K562 (cell line): ENCODE measurements around the gene SPHK2. TPM values are rescaled to one million over a fixed set of nuclear protein-coding genes. Genes with fewer than 3 reads are reported as not detected.

Experiments
- ATAC-seq: fragments of 200-7000 bp; cut with Tn5 transposase; 3 replicates; pipeline ENCODE4 v1.9.1; 2020; ENCODE audit warnings: moderate library complexity
- BruUV-seq: library from RNA; stranded (reverse); fragments of 400-500 nt; replicated peaks from 2 replicates; lab custom pipeline; 2021; lab: Mats Ljungman, UMichigan
- CTCF ChIA-PET: fragments of 300-600 bp; formaldehyde crosslinking; extraction: SDS; loops from one replicate; lab custom pipeline; 2021; ENCODE audit warnings: low intra/inter-chr PET ratio; lab: Yijun Ruan, JAX
- POLR2A ChIA-PET: fragments of 300-600, 350-650 bp; sonication (Branson Sonifier 250); formaldehyde crosslinking; extraction: SDS; loops from one replicate; lab custom pipeline; 2021; ENCODE audit warnings: antibody characterized with exemption, inconsistent platforms; lab: Yijun Ruan, JAX
- DNase-seq, 4 experiments: peaks; one replicate each; pipeline versions ENCODE4 v3.0.0 to v3.0.0-alpha.2; 2011 to 2018; ENCODE audit warnings: low spot score in 3 of 4, mixed read lengths in 3 of 4; ENCODE audit errors: extremely low read depth in 1 of 4
- FAIRE-seq: peaks from 2 replicates; lab custom pipeline; 2011; peaks lifted over from hg19 to GRCh38; lab: Jason Lieb, UNC
- H2AFZ ChIP-seq: 2 replicates; pipeline ENCODE4 v1.6.0; 2011; ENCODE audit warnings: low read depth, low read length, control low read depth, inconsistent platforms
- H3K27ac ChIP-seq: fragments of 200-600 bp; 3 replicates; pipeline ENCODE4 v1.8.0; 2011; ENCODE audit warnings: low read depth, mild to moderate bottlenecking, control low read depth, inconsistent platforms, low read length, moderate library complexity, mixed read lengths; ENCODE audit errors: extremely low read depth
- H3K27me3 ChIP-seq, 2 experiments: fragments of 300-600 bp in 1 of 2; 2 replicates in 1 of 2; 3 replicates in 1 of 2; pipeline versions ENCODE4 v1.6.0 to v1.8.0; 2011; ENCODE audit warnings: inconsistent platforms in 2 of 2, low read length in 2 of 2, mild to moderate bottlenecking in 1 of 2, mixed read lengths in 1 of 2, moderate library complexity in 1 of 2; ENCODE audit not compliant: control insufficient read depth in 2 of 2, insufficient read depth in 2 of 2
- H3K36me3 ChIP-seq: fragments of 300-600 bp; 3 replicates; pipeline ENCODE4 v1.8.0; 2011; ENCODE audit warnings: mild to moderate bottlenecking, low read length, inconsistent platforms; ENCODE audit not compliant: control insufficient read depth, insufficient read depth
- H3K4me1 ChIP-seq, 2 experiments: fragments of 200-600 bp in 1 of 2; replicated peaks in 1 of 2; 2 replicates in 1 of 2; 3 replicates in 1 of 2; pipeline versions ENCODE4 v1.5.1 to v1.8.0; 2011; ENCODE audit warnings: inconsistent platforms in 2 of 2, low read length in 2 of 2, mild to moderate bottlenecking in 1 of 2, mixed read lengths in 1 of 2, moderate library complexity in 1 of 2; ENCODE audit not compliant: control insufficient read depth in 2 of 2, insufficient read depth in 2 of 2
- H3K4me2 ChIP-seq: 2 replicates; pipeline ENCODE4 v1.6.1; 2011; ENCODE audit warnings: low read length, control low read depth, inconsistent platforms, mixed read lengths; ENCODE audit not compliant: insufficient read depth
- H3K4me3 ChIP-seq: fragments of 200-600 bp; sonication (generic), shearing (Covaris generic); 2 replicates; pipeline ENCODE4 v1.5.1; 2016; ENCODE audit warnings: control low read depth, inconsistent platforms
- H3K79me2 ChIP-seq: fragments of 200-600 bp; 3 replicates; pipeline ENCODE4 v1.8.0; 2011; ENCODE audit warnings: low read length, inconsistent platforms; ENCODE audit not compliant: control insufficient read depth, insufficient read depth
- H3K9ac ChIP-seq, 2 experiments: 2 replicates each; pipeline versions ENCODE4 v1.6.0 to v1.6.1; 2011; ENCODE audit warnings: low read depth in 2 of 2, low read length in 2 of 2, control low read depth in 1 of 2, inconsistent platforms in 1 of 2, mild to moderate bottlenecking in 1 of 2, mixed read lengths in 1 of 2; ENCODE audit not compliant: insufficient read depth in 1 of 2
- H3K9me1 ChIP-seq: one replicate; pipeline ENCODE4 v1.6.0; 2011; ENCODE audit warnings: inconsistent platforms, mild to moderate bottlenecking, low read length, moderate library complexity; ENCODE audit not compliant: control insufficient read depth, insufficient read depth
- H3K9me3 ChIP-seq: replicated peaks from 2 replicates; pipeline ENCODE4 v1.5.1; 2011; ENCODE audit warnings: low read depth, low read length, inconsistent platforms; ENCODE audit not compliant: control insufficient read depth, insufficient read depth
- H4K20me1 ChIP-seq: replicated peaks from 2 replicates; pipeline ENCODE4 v1.6.1; 2011; ENCODE audit warnings: low read length, inconsistent platforms, mixed read lengths; ENCODE audit not compliant: control insufficient read depth, insufficient read depth
- ARID1B ChIP-seq: fragments of 450-650 bp; IDR thresholded peaks from 2 replicates; pipeline ENCODE4 v1.6.1; 2016; ENCODE audit warnings: antibody characterized with exemption, mild to moderate bottlenecking, inconsistent platforms
- HNRNPK ChIP-seq: fragments of 200-400 bp; formaldehyde crosslinking; IDR thresholded peaks from one replicate; pipeline ENCODE4 v1.6.1; 2018; ENCODE audit warnings: mild to moderate bottlenecking, low read depth, low read length; ENCODE audit not compliant: poor library complexity, severe bottlenecking
- MAFK ChIP-seq: IDR thresholded peaks from 2 replicates; pipeline ENCODE4 v1.6.1; 2011; ENCODE audit warnings: low read length, improper control_type of control experiment
- TARDBP ChIP-seq: fragments of 450-650 bp; IDR thresholded peaks from 2 replicates; pipeline ENCODE4 v1.6.1; 2016
- ZNF239 ChIP-seq: fragments of 250-450 bp; sonication (Bioruptor Pico); IDR thresholded peaks from 2 replicates; pipeline ENCODE4 v1.4.0; 2020; ENCODE audit warnings: mild to moderate bottlenecking
- ZNF444 ChIP-seq: fragments of 250-450 bp; sonication (Bioruptor Pico); IDR thresholded peaks from 2 replicates; pipeline ENCODE4 v1.4.0; 2020; ENCODE audit warnings: mild to moderate bottlenecking, moderate library complexity
- ZNF589 ChIP-seq: fragments of 200-800 bp; sonication (Bioruptor generic); IDR thresholded peaks from 2 replicates; pipeline ENCODE4 v1.6.1; 2016; ENCODE audit warnings: low read depth, missing genetic modification characterization, missing compliant biosample characterization
- WGBS: fragments of 100-300 bp; shearing (Covaris generic); methylation state at CpG from one replicate; pipeline ENCODE4 v1.1.6; 2016; ENCODE audit warnings: low coverage, mixed read lengths; ENCODE audit not compliant: insufficient coverage; ENCODE audit errors: missing lambda C conversion rate; 5-methylcytosine and 5-hydroxymethylcytosine counted together
- in situ Hi-C: fragments of 300-500 bp; cut with MboI; formaldehyde crosslinking; loops from 4 replicates; pipeline ENCODE4 v1.15.0; 2018; ENCODE audit warnings: inconsistent platforms, mixed read lengths
- intact Hi-C: fragments of 100-400 bp; cut with micrococcal nuclease; formaldehyde crosslinking; loops from 2 replicates; pipeline ENCODE4 v1.14.2; 2022
- polyA plus RNA-seq, 8 experiments: library from polyadenylated mRNA; depleted of rRNA in 4 of 8; stranded (reverse) in 5 of 8; unstranded in 3 of 8; fragments of >200 nt; fragmentation: Nextera tagmentation in 2 of 8; fragmentation: Illumina TruSeq in 1 of 8; extraction: Ambion mirVana in 2 of 8; extraction: Trizol in 1 of 8; gene quantifications; 2 replicates each; pipeline versions ENCODE4 v1.2.1 to v1.2.3, GENCODE V29; 2011 to 2014; ENCODE audit warnings: inconsistent platforms in 1 of 8, missing spikeins in 1 of 8
- total RNA-seq, 7 experiments: library from RNA; depleted of rRNA in 6 of 7; stranded (reverse); fragments of >200 nt in 6 of 7; fragmentation: Illumina TruSeq in 2 of 7; extraction: Trizol in 2 of 7; gene quantifications; 2 replicates each; pipeline versions ENCODE4 v1.2.1 to v1.2.3, GENCODE V29; 2011 to 2021; ENCODE audit warnings: low replicate concordance in 1 of 7
- TF ChIP-seq, protein P1 (sequence below): sonication (generic); formaldehyde crosslinking; IDR thresholded peaks from 2 replicates; pipeline ENCODE4 v1.8.0; 2022; ENCODE audit warnings: mild to moderate bottlenecking, missing genetic modification reagents, borderline replicate concordance
- TF ChIP-seq, protein P2 (sequence below): sonication (generic); formaldehyde crosslinking; IDR thresholded peaks from 2 replicates; pipeline ENCODE4 v1.5.0; 2020; ENCODE audit warnings: missing genetic modification reagents
- TF ChIP-seq, protein P3 (sequence below): sonication (generic); formaldehyde crosslinking; IDR thresholded peaks from 2 replicates; pipeline ENCODE4 v1.8.0; 2023; ENCODE audit warnings: missing genetic modification reagents, mild to moderate bottlenecking, borderline replicate concordance

Gene SPHK2
- total and polyA plus RNA-seq, 9 of the 15 experiments (the other 6 are each of a cell fraction or from before 2014, with no cell fraction given) = 0.10 to 15.2 (median 2.9) TPM

DNA sequence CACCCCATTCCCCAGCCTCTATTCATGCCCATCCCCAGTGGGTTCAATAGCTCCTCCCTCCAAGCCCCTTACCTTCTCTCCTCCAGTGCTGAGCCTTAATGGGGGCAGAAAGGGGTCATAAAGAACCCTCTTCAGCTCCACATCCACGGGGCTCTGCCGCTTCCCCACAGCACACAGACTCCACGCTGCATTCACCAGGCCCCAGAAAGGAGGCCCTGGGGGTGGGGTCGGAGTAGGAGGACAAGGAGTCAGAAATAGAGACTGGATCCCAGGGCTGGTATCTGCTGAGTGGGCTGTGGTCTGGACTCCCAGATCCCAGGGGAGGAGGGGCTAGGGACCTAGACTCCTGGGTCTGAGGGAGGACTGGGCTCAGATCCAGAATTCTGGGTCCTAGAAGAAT is 25.0 kb downstream of the SPHK2 start (continued):
- no peak for TF ChIP-seq HNRNPK

DNA sequence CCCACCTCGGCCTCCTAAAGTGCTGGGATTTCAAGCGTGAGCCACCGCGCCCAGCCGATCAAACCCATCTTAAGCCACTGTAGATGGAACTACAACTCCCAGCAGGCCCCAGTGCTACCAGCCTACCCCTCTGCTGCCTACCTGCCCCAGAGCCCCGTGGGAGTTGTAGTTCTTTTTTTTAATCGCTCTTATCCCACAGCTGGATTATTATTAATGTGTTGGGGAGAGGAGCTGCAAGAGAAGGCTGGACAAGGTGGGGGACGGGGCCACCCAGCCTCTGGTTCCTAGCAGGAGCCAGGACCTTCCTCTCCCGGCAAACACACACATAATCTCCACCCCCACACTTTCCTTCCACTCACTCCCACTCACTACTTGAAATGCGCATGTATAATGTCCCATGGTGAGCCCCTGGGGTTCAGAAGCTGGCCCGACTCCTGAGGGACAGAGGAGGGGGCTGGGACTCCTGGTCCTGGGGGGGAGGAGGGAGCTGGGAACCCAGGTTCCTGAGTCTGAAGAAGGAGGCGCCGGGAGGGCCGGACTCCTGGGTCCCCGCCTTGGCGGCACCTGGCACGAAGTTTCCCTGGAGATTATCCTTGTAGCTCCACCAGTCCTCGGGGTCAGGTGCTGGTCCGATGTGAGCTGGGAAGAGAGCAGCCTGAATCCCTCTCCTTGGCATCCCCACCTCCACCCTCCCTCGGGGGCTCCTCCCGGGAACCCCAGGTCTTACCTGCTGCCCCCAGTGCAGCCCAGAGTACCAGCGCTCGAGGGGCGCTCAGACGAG is 25.7 kb downstream of the SPHK2 start:
- Histone ChIP-seq H3K27ac (no peak overlapping the region), H3K4me1 (peaks cover 21 to 38% of the 10 kb centered on the region in 2 experiments; a peak in 4 of 5 replicates), H3K79me2 (peaks cover under 1% of the 10 kb centered on the region; the same call in 1 of the 3 replicates), H3K9ac (peak overlapping the region; percentile 43 to 87), H3K9me1 (no peaks in the 10 kb centered on the region), H3K9me3 (no peaks in the 10 kb centered on the region), H3K4me3 (peak overlapping the region; percentile 56), H3K36me3 (no peaks in the 10 kb centered on the region), H4K20me1 (no peaks in the 10 kb centered on the region), H3K27me3 (no peaks in the 10 kb centered on the region), H2AFZ (peak overlapping the region; percentile 95), H3K4me2 (peak overlapping the region; percentile 84)
- intact Hi-C loops (loop anchor here (5.0 kb wide), 1 partner anchor 92 kb away; no protein-coding TSS in a partner anchor), in situ Hi-C loops (loop anchor here (5.0 to 10.0 kb wide), 4 partner anchors 97 to 330 kb away; partner anchors contain the start of genes HSD17B14 and RASIP1)
- ChIA-PET POLR2A (interaction anchor here (0.5 to 1.3 kb wide), 11 partner anchors 11 to 945 kb away, joined by 3 to 7 read pairs (median 3); partner anchors contain the start of gene PPP1R15A), CTCF (interaction anchor here (0.8 to 0.9 kb wide), 2 partner anchors 94 to 192 kb away, joined by 4 to 6 read pairs; no protein-coding TSS in a partner anchor)
- BruUV-seq = no TSS peak
- DNase-seq (peak; percentile 52 to 87 (median 65)), ATAC-seq (peak; percentile 72), FAIRE-seq (peak; percentile 83)
- WGBS = 6% methylated on average over 14 of the region's 25 CpGs
- TF ChIP-seq ZNF589 (CRISPR knock-in tag) = 0 out of 2 replicates have a peak, but pooled peaks have one; percentile 46
- TF ChIP-seq, protein P1, sequence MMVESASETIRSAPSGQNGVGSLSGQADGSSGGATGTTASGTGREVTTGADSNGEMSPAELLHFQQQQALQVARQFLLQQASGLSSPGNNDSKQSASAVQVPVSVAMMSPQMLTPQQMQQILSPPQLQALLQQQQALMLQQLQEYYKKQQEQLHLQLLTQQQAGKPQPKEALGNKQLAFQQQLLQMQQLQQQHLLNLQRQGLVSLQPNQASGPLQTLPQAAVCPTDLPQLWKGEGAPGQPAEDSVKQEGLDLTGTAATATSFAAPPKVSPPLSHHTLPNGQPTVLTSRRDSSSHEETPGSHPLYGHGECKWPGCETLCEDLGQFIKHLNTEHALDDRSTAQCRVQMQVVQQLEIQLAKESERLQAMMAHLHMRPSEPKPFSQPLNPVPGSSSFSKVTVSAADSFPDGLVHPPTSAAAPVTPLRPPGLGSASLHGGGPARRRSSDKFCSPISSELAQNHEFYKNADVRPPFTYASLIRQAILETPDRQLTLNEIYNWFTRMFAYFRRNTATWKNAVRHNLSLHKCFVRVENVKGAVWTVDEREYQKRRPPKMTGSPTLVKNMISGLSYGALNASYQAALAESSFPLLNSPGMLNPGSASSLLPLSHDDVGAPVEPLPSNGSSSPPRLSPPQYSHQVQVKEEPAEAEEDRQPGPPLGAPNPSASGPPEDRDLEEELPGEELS (CRISPR knock-in tag) = no peak
- TF ChIP-seq ZNF239 (CRISPR knock-in tag) = no peak
- no peak for TF ChIP-seq ZNF444 (CRISPR knock-in tag)
- no peak for TF ChIP-seq TARDBP
- peak; percentile 11; the same call in 1 of the 2 replicates for TF ChIP-seq ARID1B
- no peak for TF ChIP-seq MAFK
- TF ChIP-seq, protein P2, sequence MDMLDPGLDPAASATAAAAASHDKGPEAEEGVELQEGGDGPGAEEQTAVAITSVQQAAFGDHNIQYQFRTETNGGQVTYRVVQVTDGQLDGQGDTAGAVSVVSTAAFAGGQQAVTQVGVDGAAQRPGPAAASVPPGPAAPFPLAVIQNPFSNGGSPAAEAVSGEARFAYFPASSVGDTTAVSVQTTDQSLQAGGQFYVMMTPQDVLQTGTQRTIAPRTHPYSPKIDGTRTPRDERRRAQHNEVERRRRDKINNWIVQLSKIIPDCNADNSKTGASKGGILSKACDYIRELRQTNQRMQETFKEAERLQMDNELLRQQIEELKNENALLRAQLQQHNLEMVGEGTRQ = no peak
- TF ChIP-seq, protein P3, sequence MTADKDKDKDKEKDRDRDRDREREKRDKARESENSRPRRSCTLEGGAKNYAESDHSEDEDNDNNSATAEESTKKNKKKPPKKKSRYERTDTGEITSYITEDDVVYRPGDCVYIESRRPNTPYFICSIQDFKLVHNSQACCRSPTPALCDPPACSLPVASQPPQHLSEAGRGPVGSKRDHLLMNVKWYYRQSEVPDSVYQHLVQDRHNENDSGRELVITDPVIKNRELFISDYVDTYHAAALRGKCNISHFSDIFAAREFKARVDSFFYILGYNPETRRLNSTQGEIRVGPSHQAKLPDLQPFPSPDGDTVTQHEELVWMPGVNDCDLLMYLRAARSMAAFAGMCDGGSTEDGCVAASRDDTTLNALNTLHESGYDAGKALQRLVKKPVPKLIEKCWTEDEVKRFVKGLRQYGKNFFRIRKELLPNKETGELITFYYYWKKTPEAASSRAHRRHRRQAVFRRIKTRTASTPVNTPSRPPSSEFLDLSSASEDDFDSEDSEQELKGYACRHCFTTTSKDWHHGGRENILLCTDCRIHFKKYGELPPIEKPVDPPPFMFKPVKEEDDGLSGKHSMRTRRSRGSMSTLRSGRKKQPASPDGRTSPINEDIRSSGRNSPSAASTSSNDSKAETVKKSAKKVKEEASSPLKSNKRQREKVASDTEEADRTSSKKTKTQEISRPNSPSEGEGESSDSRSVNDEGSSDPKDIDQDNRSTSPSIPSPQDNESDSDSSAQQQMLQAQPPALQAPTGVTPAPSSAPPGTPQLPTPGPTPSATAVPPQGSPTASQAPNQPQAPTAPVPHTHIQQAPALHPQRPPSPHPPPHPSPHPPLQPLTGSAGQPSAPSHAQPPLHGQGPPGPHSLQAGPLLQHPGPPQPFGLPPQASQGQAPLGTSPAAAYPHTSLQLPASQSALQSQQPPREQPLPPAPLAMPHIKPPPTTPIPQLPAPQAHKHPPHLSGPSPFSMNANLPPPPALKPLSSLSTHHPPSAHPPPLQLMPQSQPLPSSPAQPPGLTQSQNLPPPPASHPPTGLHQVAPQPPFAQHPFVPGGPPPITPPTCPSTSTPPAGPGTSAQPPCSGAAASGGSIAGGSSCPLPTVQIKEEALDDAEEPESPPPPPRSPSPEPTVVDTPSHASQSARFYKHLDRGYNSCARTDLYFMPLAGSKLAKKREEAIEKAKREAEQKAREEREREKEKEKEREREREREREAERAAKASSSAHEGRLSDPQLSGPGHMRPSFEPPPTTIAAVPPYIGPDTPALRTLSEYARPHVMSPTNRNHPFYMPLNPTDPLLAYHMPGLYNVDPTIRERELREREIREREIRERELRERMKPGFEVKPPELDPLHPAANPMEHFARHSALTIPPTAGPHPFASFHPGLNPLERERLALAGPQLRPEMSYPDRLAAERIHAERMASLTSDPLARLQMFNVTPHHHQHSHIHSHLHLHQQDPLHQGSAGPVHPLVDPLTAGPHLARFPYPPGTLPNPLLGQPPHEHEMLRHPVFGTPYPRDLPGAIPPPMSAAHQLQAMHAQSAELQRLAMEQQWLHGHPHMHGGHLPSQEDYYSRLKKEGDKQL (CRISPR knock-in tag) = no peak
